ENCODE results near the gene RARRES2. TPM values are rescaled to one million over a fixed set of nuclear protein-coding genes. Genes with fewer than 3 reads are reported as not detected.
A peak's percentile ranks its signal among the peaks of the same experiment; 100 is the strongest.

Gene RARRES2
- total and polyA plus RNA-seq, 2 of the 13 experiments (the other 11 are each of a cell fraction or from before 2014, with no cell fraction given) = 134 to 172 TPM

GRCh38 chr7:150388709-150389531 is 47.5 kb upstream of the RARRES2 start (continued):
- TF ChIP-seq GMEB1 (CRISPR knock-in tag; IDR thresholded peaks at IDR 0.05; ENCODE audit: borderline replicate concordance) = peak; percentile 62; the same call in 1 of the 2 replicates
- TF ChIP-seq MEIS1 (CRISPR knock-in tag; IDR thresholded peaks at IDR 0.05; ENCODE audit: borderline replicate concordance) = peak; percentile 61; the same call in 1 of the 2 replicates
- no peak; the same call in 1 of the 2 replicates for TF ChIP-seq ZNF253 (CRISPR knock-in tag; IDR thresholded peaks at IDR 0.05; ENCODE audit: borderline replicate concordance)
- TF ChIP-seq NFRKB (IDR thresholded peaks at IDR 0.05) = no peak
- peak; percentile 62; the same call in 1 of the 2 replicates for TF ChIP-seq ZNF772 (CRISPR knock-in tag; IDR thresholded peaks at IDR 0.05)
- peak; percentile 95 for TF ChIP-seq GATAD2A (CRISPR knock-in tag; IDR thresholded peaks at IDR 0.05)
- peak; percentile 83 for TF ChIP-seq SKIL (CRISPR knock-in tag; IDR thresholded peaks at IDR 0.05; ENCODE audit: borderline replicate concordance)
- TF ChIP-seq ZNF614 (CRISPR knock-in tag; IDR thresholded peaks at IDR 0.05; ENCODE audit: borderline replicate concordance) = peak; percentile 73; the same call in 1 of the 2 replicates
- TF ChIP-seq ARNTL (CRISPR knock-in tag; IDR thresholded peaks at IDR 0.05) = peak; percentile 71
- peak; percentile 53; the same call in 1 of the 2 replicates for TF ChIP-seq E2F1 (CRISPR knock-in tag; IDR thresholded peaks at IDR 0.05)
- no peak for TF ChIP-seq KLF15 (CRISPR knock-in tag; IDR thresholded peaks at IDR 0.05; ENCODE audit: borderline replicate concordance)
- 0 out of 2 replicates have a peak, but pooled peaks have one; percentile 69 for TF ChIP-seq ZBTB37 (CRISPR knock-in tag; IDR thresholded peaks at IDR 0.05)
- no peak for TF ChIP-seq ZNF10 (CRISPR knock-in tag; IDR thresholded peaks at IDR 0.05; ENCODE audit: borderline replicate concordance, low read depth)
- peak; percentile 64; the same call in 1 of the 2 replicates for TF ChIP-seq NFYC (CRISPR knock-in tag; IDR thresholded peaks at IDR 0.05)
- peak; percentile 94 for TF ChIP-seq HNF4A (CRISPR knock-in tag; IDR thresholded peaks at IDR 0.05)
- TF ChIP-seq SYNCRIP (IDR thresholded peaks at IDR 0.05; ENCODE audit: insufficient read depth, low read depth, low read length) = no peak
- peak; percentile 96 for TF ChIP-seq KDM3A (CRISPR knock-in tag; IDR thresholded peaks at IDR 0.05; ENCODE audit: low read depth)
- TF ChIP-seq TBX3 (IDR thresholded peaks at IDR 0.05; ENCODE audit: borderline replicate concordance) = peak; percentile 77; the same call in 1 of the 2 replicates
- TF ChIP-seq ZNF503 (CRISPR knock-in tag; IDR thresholded peaks at IDR 0.05) = peak; percentile 84; the same call in 1 of the 2 replicates
- peak; percentile 89 for TF ChIP-seq KMT2A (CRISPR knock-in tag; IDR thresholded peaks at IDR 0.05)

Measured in HepG2 (cell line).